Stimulated activated CD4-positive, alpha-beta T cell treated with anti-CD3 and anti-CD28 coated beads, Interleukin-2, amount 100 ng/mL, for 48 hours (primary cell): ENCODE data around the gene BCL2L15.

ENCODE experiments used
- DNase-seq, 2 donors: peaks; one replicate each; pipeline ENCODE4 v3.0.0-alpha.2; 2020

BCL2L15 gene

GRCh38 chr1:113887402-113888175 lies at the start of gene BCL2L15:
BCL2L15 (minus strand) TSS chr1:113887581; CDS start chr1:113887375, 206 bp downstream.
- no peak for DNase-seq

- DNase-seq, result no peak
Measured at GRCh38 chr1:113937146-113937545, 49.8 kb upstream of the BCL2L15 start.

DNA sequence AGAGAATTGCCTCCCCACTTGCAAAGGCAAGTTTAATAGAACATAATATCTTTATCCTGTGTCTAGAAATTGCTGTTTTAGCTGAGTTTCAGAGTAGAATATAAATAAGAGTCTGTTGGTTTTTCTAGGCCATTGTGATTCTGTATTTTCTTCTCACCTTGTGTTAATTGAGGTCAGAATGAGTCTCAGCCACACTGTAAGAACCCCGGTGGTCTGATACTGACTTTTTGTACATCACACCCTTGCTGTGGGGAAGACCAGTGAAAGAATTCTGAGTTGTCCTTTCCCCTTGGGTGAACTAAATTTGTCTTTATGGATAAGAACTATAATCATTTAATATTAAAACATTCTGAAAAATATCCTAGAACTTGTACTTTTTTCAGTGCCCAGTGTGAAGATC lies 48.6 kb upstream of the BCL2L15 start:
- no peak for DNase-seq

DNA sequence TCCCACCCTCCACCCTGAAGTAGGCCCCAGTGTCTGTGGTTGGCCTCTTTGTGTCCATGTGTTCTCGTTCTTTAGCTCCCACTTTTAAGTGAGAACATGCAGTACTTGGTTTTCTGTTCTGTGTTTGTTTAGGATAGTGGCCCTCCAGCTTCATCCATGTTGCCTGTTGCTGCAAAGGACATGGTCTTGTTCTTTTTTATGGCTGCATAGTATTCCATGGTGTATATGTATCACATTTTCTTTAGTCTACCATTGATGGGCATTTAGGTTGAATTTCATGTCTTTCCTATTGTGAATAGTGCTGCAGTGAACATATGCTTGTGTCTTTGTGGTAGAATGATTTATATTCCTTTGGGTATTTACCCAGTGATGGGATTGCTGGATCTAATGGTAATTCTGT lies 47.8 kb upstream of the BCL2L15 start:
- DNase-seq, result no peak

GRCh38 chr1:113934511-113935055 lies 47.2 kb upstream of the BCL2L15 start:
- DNase-seq, result no peak

GRCh38 chr1:113934006-113934405 lies 46.6 kb upstream of the BCL2L15 start:
- no peak for DNase-seq

DNA sequence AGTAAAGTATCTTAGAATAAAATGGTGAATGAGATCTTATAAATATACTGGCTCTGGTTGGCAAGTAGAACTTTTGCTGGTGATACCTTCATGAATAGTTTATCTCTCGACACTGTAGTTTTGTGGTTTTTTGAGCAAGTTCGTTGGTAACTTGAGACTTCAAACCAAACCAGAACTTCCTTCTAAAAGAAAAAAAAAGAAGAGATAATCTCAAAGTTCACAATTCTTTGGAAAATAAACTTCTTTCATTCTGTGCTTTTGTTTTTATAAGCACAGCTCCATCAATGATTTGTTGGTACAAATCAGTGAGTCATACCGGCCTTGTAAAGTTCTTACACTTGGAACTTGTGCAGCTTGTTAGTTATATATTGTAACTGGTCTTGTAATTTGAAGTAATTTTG lies 44.1 kb upstream of the BCL2L15 start:
- DNase-seq, result no peak

DNA sequence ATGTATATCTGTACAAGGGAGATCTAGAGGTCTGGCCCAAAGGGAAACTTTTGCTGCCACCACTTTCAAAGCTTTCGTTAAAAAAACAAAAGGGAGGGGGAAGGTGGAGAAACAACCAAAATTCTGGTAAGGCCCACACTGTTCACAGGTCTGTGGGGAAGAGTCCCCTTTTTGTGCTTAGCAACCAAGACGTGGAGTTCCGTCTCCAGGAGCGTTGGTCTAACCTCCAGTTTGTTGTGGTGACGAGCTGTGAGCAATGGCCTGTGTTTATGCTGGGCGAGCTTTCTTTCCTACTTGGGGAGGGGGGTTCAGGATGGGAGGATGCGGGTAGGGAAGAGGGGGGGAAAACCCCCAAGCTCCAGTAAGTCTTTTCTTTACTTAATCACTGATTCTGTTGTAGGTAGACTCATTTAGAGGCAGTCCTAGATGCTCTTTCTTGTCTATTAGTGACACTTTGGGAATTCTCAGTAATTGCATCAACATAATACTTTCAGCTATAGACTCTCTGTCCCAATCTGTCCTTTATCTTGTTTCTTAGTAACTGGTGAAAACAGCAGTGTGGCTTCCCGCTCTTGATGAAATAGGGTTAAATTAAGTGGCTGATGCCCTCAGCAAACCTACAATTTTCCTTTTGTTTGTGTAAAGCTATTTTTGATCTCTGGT lies 43.2 kb upstream of the BCL2L15 start:
- DNase-seq, result peak; percentile 44 to 60

- peak; percentile 39 to 51 for DNase-seq
Measured at GRCh38 chr1:113929750-113930498, 42.5 kb upstream of the BCL2L15 start.

GRCh38 chr1:113928941-113929749 lies 41.8 kb upstream of the BCL2L15 start, which contains the start of gene HIPK1:
HIPK1 (plus strand) TSS chr1:113929324.
- DNase-seq, result peak; percentile 88 to 90

- no peak for DNase-seq
Measured at GRCh38 chr1:113928187-113928930, 41.0 kb upstream of the BCL2L15 start.

DNA sequence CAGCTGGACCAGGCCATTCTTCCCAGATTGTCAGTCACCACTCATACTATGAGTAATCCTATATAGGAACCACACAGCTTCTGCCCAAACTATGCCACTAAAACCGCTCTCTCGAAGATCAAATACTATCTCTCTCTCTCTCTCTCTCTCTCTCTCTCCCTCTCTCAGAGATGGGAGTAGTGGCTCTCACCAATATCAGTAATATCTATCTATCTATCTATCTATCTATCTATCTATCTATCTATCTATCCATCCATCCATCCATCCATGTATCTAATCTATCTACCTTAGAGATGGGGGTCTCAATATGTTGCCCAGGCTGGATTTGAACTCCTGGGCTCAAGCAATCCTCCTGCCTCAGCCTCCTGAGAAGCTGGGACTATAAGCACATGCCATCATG lies 37.1 kb upstream of the BCL2L15 start:
- DNase-seq, result no peak

- DNase-seq, result no peak
Measured at GRCh38 chr1:113922957-113923356, 35.6 kb upstream of the BCL2L15 start.

GRCh38 chr1:113918243-113918642 lies 30.9 kb upstream of the BCL2L15 start:
- DNase-seq, result no peak

GRCh38 chr1:113917400-113918082 lies 30.2 kb upstream of the BCL2L15 start:
- no peak for DNase-seq

GRCh38 chr1:113916974-113917373 lies 29.6 kb upstream of the BCL2L15 start:
- DNase-seq, result no peak

DNA sequence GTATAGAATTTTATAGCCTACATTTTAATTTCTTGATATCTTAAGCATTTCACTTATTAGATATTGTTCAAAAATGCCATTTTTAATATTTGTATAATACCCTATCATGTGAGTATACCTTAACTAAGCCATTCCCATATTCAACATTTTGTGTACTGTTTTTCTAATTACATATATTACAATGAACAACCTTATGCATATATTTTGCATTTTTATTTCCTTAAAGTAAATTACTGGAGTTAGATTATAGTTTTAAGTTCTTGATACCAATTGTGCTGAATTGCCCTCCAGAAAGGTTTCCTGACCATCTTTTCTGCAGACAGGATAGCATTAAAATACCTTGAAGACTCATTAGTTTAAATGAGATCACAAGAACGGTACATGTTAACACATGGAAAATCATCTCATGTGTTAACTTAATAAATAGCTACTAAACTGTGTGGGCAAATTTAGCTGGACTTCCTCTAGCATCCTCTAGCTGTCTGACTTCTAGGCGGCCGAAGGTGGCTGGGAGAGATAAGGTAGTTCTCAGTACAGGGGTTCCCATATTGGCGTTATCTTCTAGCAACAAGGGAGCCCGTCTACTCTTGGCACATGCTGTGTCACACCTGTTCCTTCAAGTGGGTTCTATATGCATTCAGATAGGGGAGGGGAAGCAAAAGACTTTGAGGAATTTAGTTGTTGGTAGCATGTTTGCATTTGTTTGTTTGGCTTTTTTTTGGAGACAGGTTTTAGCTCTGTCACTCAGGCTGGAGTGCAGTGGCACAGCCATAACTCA lies 26.7 kb upstream of the BCL2L15 start:
- no peak for DNase-seq

- DNase-seq, result no peak
Measured at GRCh38 chr1:113913312-113913668, 25.9 kb upstream of the BCL2L15 start.

- DNase-seq, result no peak
Measured at GRCh38 chr1:113912594-113913311, 25.4 kb upstream of the BCL2L15 start.

- DNase-seq, result peak; percentile 16 to 17
Measured at GRCh38 chr1:113905435-113905861, 18.1 kb upstream of the BCL2L15 start.
